ENCODE data around the gene ANKZF1. TPM values are rescaled to one million over a fixed set of nuclear protein-coding genes. Genes with fewer than 3 reads are reported as not detected.

The ANKZF1 gene
- total and polyA plus RNA-seq, 10 of the 15 experiments (the other 5 are each of a cell fraction or from before 2014, with no cell fraction given): 3.1 to 104 (median 35.0) TPM

DNA sequence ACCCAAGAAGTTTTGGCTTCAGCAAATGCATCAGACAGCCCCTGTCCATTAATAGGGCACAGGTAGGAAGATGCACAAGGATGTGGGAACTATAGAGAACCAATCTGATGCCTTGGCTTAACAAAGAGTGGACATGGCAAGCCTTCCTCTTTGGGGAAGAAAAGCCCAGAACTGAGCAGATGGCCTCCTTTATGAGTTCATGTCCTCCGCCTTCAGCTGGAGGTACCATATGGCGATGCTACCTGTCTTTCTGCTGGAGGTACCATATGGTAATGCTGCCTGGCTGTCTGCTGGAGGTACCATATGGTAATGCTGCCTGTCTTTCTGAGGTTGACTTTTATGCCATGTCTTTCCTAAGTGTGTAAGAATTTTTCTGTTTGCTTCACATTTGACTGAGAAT, 45.5 kb upstream of the ANKZF1 start:
- SMC1A ChIA-PET (ENCODE audit: uncharacterized antibody, unreplicated experiment): interaction anchor here (0.6 kb wide), 1 partner anchor 207 kb away, joined by 3 read pairs; no protein-coding TSS in a partner anchor
- no peaks in the 10 kb centered on the region for H3K9me3 ChIP-seq (replicated peaks; ENCODE audit: control insufficient read depth, insufficient read depth, low read length)
- peaks cover 6 to 10% of the 10 kb centered on the region in 2 experiments; a peak in 3 of 4 replicates for H3K36me3 ChIP-seq (ENCODE audit: control insufficient read depth in 2 of 2, insufficient read depth in 2 of 2, low read length in 1 of 2)
- H3K79me2 ChIP-seq (ENCODE audit: control insufficient read depth, insufficient read depth, low read length): peaks cover 7% of the 10 kb centered on the region
- peaks cover 7% of the 10 kb centered on the region for H3K4me1 ChIP-seq (ENCODE audit: control insufficient read depth, insufficient read depth, low read length)
- POLR2A ChIA-PET: interaction anchor here (0.6 kb wide), 2 partner anchors 21 to 119 kb away, joined by 3 to 4 read pairs; no protein-coding TSS in a partner anchor
- CTCF ChIA-PET: interaction anchor here (0.6 to 1.2 kb wide), 4 partner anchors 11 to 182 kb away, joined by 3 to 4 read pairs (median 3); partner anchors contain the start of gene DNAJB2
- ATAC-seq (no peak), FAIRE-seq (no peak), DNase-seq (ENCODE audit: low read depth, low spot score) (no peak)
- no peak overlapping the region for H3K27ac ChIP-seq (ENCODE audit: control insufficient read depth, insufficient read depth)
- no peak overlapping the region for H3K4me2 ChIP-seq (ENCODE audit: control insufficient read depth, insufficient read depth)
- intact Hi-C loops (cut with micrococcal nuclease; ENCODE audit: unreplicated experiment): no loop called here
- no peak overlapping the region for H3K9ac ChIP-seq (ENCODE audit: control insufficient read depth, insufficient read depth, low read length)
- in situ Hi-C loops (cut with MboI): no loop called here
- no peaks in the 10 kb centered on the region for H3K27me3 ChIP-seq (replicated peaks in 1 of 2; ENCODE audit: control insufficient read depth in 2 of 2, insufficient read depth in 2 of 2, low read length in 1 of 2)
- WGBS (ENCODE audit: insufficient coverage, insufficient replicate concordance, low lambda C conversion rate, missing lambda C conversion rate): 100% methylated on average over 2 of the region's 2 CpGs
- TF ChIP-seq, protein P1, sequence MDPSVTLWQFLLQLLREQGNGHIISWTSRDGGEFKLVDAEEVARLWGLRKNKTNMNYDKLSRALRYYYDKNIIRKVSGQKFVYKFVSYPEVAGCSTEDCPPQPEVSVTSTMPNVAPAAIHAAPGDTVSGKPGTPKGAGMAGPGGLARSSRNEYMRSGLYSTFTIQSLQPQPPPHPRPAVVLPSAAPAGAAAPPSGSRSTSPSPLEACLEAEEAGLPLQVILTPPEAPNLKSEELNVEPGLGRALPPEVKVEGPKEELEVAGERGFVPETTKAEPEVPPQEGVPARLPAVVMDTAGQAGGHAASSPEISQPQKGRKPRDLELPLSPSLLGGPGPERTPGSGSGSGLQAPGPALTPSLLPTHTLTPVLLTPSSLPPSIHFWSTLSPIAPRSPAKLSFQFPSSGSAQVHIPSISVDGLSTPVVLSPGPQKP (IDR thresholded peaks at IDR 0.05; ENCODE audit: low read depth, low read length): no peak
- no peak for TF ChIP-seq RELA (IDR thresholded peaks at IDR 0.05; ENCODE audit: borderline replicate concordance, partially characterized antibody)
- no peak for TF ChIP-seq RAD21 (IDR thresholded peaks at IDR 0.05; ENCODE audit: insufficient read depth, low read depth, low read length)
- TF ChIP-seq NFIC (IDR thresholded peaks at IDR 0.05; ENCODE audit: low read depth, low read length): no peak
- TF ChIP-seq KLF5 (IDR thresholded peaks at IDR 0.05; ENCODE audit: partially characterized antibody): no peak
- no peak for TF ChIP-seq LARP7 (IDR thresholded peaks at IDR 0.05)
- TF ChIP-seq PRDM15 (CRISPR knock-in tag; IDR thresholded peaks at IDR 0.05): no peak
- TF ChIP-seq SMAD5 (IDR thresholded peaks at IDR 0.05; ENCODE audit: low read depth): no peak
- TF ChIP-seq CBX5 (IDR thresholded peaks at IDR 0.05; ENCODE audit: low read depth): no peak
- no peak for TF ChIP-seq ZNF207 (IDR thresholded peaks at IDR 0.05; ENCODE audit: borderline replicate concordance)
- no peak for TF ChIP-seq CHD2 (IDR thresholded peaks at IDR 0.05; ENCODE audit: borderline replicate concordance, low read depth, low read length)
- no peak for TF ChIP-seq GATAD2B (conservative IDR thresholded peaks at IDR 0.05; ENCODE audit: low read depth)
- TF ChIP-seq IRF4 (IDR thresholded peaks at IDR 0.05; ENCODE audit: low read depth, low read length): no peak
- TF ChIP-seq REST (IDR thresholded peaks at IDR 0.05; ENCODE audit: low read depth, low read length): no peak
- TF ChIP-seq POU2F2 (IDR thresholded peaks at IDR 0.05; ENCODE audit: borderline replicate concordance, low read depth, low read length): no peak
- TF ChIP-seq BCL11A (IDR thresholded peaks at IDR 0.05; ENCODE audit: low read depth, low read length): no peak
- TF ChIP-seq NBN (IDR thresholded peaks at IDR 0.05): no peak
- no peak for TF ChIP-seq RUNX3 (IDR thresholded peaks at IDR 0.05; ENCODE audit: low read length)
- no peak for TF ChIP-seq POLR2A (IDR thresholded peaks at IDR 0.05; ENCODE audit: low read depth, low read length)
- H2AFZ ChIP-seq (ENCODE audit: control insufficient read depth, low read depth, low read length): no peak overlapping the region
- RAD21 ChIA-PET (ENCODE audit: unreplicated experiment): no interaction called here
- no TSS peak for BruUV-seq (replicated peaks)
- no peaks in the 10 kb centered on the region for H4K20me1 ChIP-seq (ENCODE audit: control insufficient read depth, insufficient read depth)
- H3K4me3 ChIP-seq: no peak overlapping the region
